ENCODE data around the gene EPGN.

Gene EPGN

DNA sequence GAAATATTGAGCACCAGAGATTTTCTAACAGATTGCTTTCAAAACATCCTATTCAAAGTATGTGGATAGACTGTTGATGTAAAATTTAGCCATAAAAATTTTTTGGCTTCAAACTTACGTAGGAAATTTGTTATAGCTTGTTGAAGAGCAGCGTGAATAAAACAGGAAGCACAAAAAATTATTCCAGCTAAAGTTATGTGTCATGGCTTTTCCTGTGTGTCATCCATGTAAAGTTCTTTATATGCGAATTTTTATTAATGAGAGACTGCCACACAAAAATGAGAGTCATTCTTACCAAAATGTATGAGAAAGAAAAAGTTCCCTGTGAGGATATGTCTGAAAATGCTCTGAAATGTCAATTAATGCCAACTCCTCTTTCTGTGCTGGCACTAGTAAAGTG lies 19.5 kb downstream of the EPGN start:
- H3K9me3 ChIP-seq (ENCODE audit: control insufficient read depth, insufficient read depth, low read depth, low read length) = no peaks in the 10 kb centered on the region
- ChIA-PET CTCF (interaction anchor here (0.7 to 1.1 kb wide), 2 partner anchors 95 to 113 kb away, joined by 3 read pairs; no protein-coding TSS in a partner anchor), POLR2A (no interaction called here)
- no peak for TF ChIP-seq ZNF19 (tag by site-specific recombination; IDR thresholded peaks at IDR 0.05; ENCODE audit: low read depth)
- no peak for TF ChIP-seq MYNN (tag by site-specific recombination; IDR thresholded peaks at IDR 0.05; ENCODE audit: borderline replicate concordance)
- TF ChIP-seq, protein P1, sequence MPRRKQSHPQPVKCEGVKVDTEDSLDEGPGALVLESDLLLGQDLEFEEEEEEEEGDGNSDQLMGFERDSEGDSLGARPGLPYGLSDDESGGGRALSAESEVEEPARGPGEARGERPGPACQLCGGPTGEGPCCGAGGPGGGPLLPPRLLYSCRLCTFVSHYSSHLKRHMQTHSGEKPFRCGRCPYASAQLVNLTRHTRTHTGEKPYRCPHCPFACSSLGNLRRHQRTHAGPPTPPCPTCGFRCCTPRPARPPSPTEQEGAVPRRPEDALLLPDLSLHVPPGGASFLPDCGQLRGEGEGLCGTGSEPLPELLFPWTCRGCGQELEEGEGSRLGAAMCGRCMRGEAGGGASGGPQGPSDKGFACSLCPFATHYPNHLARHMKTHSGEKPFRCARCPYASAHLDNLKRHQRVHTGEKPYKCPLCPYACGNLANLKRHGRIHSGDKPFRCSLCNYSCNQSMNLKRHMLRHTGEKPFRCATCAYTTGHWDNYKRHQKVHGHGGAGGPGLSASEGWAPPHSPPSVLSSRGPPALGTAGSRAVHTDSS (tag by site-specific recombination; IDR thresholded peaks at IDR 0.05) = no peak
- TF ChIP-seq, protein P2, sequence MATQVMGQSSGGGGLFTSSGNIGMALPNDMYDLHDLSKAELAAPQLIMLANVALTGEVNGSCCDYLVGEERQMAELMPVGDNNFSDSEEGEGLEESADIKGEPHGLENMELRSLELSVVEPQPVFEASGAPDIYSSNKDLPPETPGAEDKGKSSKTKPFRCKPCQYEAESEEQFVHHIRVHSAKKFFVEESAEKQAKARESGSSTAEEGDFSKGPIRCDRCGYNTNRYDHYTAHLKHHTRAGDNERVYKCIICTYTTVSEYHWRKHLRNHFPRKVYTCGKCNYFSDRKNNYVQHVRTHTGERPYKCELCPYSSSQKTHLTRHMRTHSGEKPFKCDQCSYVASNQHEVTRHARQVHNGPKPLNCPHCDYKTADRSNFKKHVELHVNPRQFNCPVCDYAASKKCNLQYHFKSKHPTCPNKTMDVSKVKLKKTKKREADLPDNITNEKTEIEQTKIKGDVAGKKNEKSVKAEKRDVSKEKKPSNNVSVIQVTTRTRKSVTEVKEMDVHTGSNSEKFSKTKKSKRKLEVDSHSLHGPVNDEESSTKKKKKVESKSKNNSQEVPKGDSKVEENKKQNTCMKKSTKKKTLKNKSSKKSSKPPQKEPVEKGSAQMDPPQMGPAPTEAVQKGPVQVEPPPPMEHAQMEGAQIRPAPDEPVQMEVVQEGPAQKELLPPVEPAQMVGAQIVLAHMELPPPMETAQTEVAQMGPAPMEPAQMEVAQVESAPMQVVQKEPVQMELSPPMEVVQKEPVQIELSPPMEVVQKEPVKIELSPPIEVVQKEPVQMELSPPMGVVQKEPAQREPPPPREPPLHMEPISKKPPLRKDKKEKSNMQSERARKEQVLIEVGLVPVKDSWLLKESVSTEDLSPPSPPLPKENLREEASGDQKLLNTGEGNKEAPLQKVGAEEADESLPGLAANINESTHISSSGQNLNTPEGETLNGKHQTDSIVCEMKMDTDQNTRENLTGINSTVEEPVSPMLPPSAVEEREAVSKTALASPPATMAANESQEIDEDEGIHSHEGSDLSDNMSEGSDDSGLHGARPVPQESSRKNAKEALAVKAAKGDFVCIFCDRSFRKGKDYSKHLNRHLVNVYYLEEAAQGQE (tag by site-specific recombination; IDR thresholded peaks at IDR 0.05) = no peak
- TF ChIP-seq, protein P3, sequence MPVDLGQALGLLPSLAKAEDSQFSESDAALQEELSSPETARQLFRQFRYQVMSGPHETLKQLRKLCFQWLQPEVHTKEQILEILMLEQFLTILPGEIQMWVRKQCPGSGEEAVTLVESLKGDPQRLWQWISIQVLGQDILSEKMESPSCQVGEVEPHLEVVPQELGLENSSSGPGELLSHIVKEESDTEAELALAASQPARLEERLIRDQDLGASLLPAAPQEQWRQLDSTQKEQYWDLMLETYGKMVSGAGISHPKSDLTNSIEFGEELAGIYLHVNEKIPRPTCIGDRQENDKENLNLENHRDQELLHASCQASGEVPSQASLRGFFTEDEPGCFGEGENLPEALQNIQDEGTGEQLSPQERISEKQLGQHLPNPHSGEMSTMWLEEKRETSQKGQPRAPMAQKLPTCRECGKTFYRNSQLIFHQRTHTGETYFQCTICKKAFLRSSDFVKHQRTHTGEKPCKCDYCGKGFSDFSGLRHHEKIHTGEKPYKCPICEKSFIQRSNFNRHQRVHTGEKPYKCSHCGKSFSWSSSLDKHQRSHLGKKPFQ (tag by site-specific recombination; IDR thresholded peaks at IDR 0.05) = no peak
- H3K36me3 ChIP-seq (ENCODE audit: control insufficient read depth in 2 of 2, insufficient read depth in 1 of 2, low read length in 2 of 2) = no peaks in the 10 kb centered on the region
- H3K27ac ChIP-seq (ENCODE audit: extremely low read depth, low read depth, low read length) = no peak overlapping the region
- H3K4me3 ChIP-seq (ENCODE audit: low read depth, low read length) = no peak overlapping the region
- H3K4me1 ChIP-seq (ENCODE audit: control insufficient read depth, insufficient read depth, low read length) = no peaks in the 10 kb centered on the region

DNA sequence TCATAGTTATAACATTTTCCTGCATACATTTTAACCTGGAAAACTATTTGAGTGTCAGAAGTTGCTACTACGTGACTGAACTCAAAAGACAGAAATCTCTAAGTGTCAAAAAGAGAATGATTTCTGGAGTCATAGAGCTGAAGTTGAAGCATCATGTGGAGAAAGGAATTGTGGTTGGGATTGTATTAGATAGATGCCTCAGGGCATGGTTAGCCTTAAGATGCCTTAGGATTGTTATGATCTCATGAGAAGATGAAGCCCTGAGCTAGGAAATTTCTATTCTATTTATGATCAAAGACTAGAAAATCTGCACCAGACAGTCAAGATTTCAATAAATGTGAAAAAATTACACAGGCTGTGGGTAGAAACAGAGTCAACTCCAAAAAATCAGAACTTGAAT lies 20.2 kb downstream of the EPGN start:
- no peaks in the 10 kb centered on the region for H3K4me1 ChIP-seq (ENCODE audit: control insufficient read depth, insufficient read depth, low read length)
- TF ChIP-seq ZNF366 (tag by site-specific recombination; conservative IDR thresholded peaks at IDR 0.05) (no peak), GLIS1 (tag by site-specific recombination; IDR thresholded peaks at IDR 0.05) (no peak), ZNF140 (tag by site-specific recombination; IDR thresholded peaks at IDR 0.05) (no peak), ZNF404 (tag by site-specific recombination; IDR thresholded peaks at IDR 0.05) (no peak), ZNF473 (tag by site-specific recombination; IDR thresholded peaks at IDR 0.05) (no peak), ZNF221 (tag by site-specific recombination; IDR thresholded peaks at IDR 0.05; ENCODE audit: borderline replicate concordance) (no peak), ZNF112 (tag by site-specific recombination; IDR thresholded peaks at IDR 0.05) (no peak), ZNF791 (tag by site-specific recombination; IDR thresholded peaks at IDR 0.05) (no peak), ZFP41 (tag by site-specific recombination; IDR thresholded peaks at IDR 0.05; ENCODE audit: borderline replicate concordance) (no peak), ZNF701 (tag by site-specific recombination; IDR thresholded peaks at IDR 0.05) (no peak), ZBTB17 (tag by site-specific recombination; IDR thresholded peaks at IDR 0.05) (no peak), KLF16 (tag by site-specific recombination; IDR thresholded peaks at IDR 0.05) (no peak)
- TF ChIP-seq, protein P4, sequence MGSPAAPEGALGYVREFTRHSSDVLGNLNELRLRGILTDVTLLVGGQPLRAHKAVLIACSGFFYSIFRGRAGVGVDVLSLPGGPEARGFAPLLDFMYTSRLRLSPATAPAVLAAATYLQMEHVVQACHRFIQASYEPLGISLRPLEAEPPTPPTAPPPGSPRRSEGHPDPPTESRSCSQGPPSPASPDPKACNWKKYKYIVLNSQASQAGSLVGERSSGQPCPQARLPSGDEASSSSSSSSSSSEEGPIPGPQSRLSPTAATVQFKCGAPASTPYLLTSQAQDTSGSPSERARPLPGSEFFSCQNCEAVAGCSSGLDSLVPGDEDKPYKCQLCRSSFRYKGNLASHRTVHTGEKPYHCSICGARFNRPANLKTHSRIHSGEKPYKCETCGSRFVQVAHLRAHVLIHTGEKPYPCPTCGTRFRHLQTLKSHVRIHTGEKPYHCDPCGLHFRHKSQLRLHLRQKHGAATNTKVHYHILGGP (tag by site-specific recombination; IDR thresholded peaks at IDR 0.05) = no peak
- TF ChIP-seq, protein P5, sequence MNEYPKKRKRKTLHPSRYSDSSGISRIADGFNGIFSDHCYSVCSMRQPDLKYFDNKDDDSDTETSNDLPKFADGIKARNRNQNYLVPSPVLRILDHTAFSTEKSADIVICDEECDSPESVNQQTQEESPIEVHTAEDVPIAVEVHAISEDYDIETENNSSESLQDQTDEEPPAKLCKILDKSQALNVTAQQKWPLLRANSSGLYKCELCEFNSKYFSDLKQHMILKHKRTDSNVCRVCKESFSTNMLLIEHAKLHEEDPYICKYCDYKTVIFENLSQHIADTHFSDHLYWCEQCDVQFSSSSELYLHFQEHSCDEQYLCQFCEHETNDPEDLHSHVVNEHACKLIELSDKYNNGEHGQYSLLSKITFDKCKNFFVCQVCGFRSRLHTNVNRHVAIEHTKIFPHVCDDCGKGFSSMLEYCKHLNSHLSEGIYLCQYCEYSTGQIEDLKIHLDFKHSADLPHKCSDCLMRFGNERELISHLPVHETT (tag by site-specific recombination; IDR thresholded peaks at IDR 0.05) = no peak
- TF ChIP-seq, protein P6, sequence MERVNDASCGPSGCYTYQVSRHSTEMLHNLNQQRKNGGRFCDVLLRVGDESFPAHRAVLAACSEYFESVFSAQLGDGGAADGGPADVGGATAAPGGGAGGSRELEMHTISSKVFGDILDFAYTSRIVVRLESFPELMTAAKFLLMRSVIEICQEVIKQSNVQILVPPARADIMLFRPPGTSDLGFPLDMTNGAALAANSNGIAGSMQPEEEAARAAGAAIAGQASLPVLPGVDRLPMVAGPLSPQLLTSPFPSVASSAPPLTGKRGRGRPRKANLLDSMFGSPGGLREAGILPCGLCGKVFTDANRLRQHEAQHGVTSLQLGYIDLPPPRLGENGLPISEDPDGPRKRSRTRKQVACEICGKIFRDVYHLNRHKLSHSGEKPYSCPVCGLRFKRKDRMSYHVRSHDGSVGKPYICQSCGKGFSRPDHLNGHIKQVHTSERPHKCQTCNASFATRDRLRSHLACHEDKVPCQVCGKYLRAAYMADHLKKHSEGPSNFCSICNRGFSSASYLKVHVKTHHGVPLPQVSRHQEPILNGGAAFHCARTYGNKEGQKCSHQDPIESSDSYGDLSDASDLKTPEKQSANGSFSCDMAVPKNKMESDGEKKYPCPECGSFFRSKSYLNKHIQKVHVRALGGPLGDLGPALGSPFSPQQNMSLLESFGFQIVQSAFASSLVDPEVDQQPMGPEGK (tag by site-specific recombination; IDR thresholded peaks at IDR 0.05) = no peak
- TF ChIP-seq, protein P7, sequence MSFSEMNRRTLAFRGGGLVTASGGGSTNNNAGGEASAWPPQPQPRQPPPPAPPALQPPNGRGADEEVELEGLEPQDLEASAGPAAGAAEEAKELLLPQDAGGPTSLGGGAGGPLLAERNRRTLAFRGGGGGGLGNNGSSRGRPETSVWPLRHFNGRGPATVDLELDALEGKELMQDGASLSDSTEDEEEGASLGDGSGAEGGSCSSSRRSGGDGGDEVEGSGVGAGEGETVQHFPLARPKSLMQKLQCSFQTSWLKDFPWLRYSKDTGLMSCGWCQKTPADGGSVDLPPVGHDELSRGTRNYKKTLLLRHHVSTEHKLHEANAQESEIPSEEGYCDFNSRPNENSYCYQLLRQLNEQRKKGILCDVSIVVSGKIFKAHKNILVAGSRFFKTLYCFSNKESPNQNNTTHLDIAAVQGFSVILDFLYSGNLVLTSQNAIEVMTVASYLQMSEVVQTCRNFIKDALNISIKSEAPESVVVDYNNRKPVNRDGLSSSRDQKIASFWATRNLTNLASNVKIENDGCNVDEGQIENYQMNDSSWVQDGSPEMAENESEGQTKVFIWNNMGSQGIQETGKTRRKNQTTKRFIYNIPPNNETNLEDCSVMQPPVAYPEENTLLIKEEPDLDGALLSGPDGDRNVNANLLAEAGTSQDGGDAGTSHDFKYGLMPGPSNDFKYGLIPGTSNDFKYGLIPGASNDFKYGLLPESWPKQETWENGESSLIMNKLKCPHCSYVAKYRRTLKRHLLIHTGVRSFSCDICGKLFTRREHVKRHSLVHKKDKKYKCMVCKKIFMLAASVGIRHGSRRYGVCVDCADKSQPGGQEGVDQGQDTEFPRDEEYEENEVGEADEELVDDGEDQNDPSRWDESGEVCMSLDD (tag by site-specific recombination; IDR thresholded peaks at IDR 0.05) = no peak
- POLR2A ChIA-PET = no interaction called here

More for the DNA sequence above, 20.2 kb downstream of the EPGN start:
- Histone ChIP-seq H3K4me3 (ENCODE audit: low read depth, low read length) (no peak overlapping the region), H3K9me3 (ENCODE audit: control insufficient read depth, insufficient read depth, low read depth, low read length) (no peaks in the 10 kb centered on the region), H3K27ac (ENCODE audit: extremely low read depth, low read depth, low read length) (no peak overlapping the region), H3K36me3 (ENCODE audit: control insufficient read depth in 2 of 2, insufficient read depth in 1 of 2, low read length in 2 of 2) (no peaks in the 10 kb centered on the region)
- CTCF ChIA-PET = interaction anchor here (0.7 to 0.8 kb wide), 2 partner anchors 8 to 209 kb away, joined by 3 read pairs; no protein-coding TSS in a partner anchor

All from HEK293 (cell line).